SJCRH30 (cell line): Measurements from ENCODE around the gene MFAP3L. TPM values are rescaled to one million over a fixed set of nuclear protein-coding genes. Genes with fewer than 3 reads are reported as not detected.

Experiments used
- DNase-seq, 2 experiments: peaks; one replicate each; pipeline ENCODE4 v3.0.0-alpha.2; 2015 to 2020
- H3K27ac ChIP-seq: fragments of 250-450 bp; sonication (Bioruptor Pico); 2 replicates; pipeline ENCODE4 v1.5.1; 2020; ENCODE audit warnings: mild to moderate bottlenecking, moderate library complexity
- H3K27me3 ChIP-seq: fragments of 250-450 bp; sonication (Bioruptor Pico); 2 replicates; pipeline ENCODE4 v1.5.1; 2020; ENCODE audit warnings: mild to moderate bottlenecking, moderate library complexity
- H3K36me3 ChIP-seq: fragments of 250-450 bp; sonication (Bioruptor Pico); 2 replicates; pipeline ENCODE4 v1.5.1; 2020; ENCODE audit warnings: mild to moderate bottlenecking, moderate library complexity
- H3K4me1 ChIP-seq: fragments of 250-450 bp; sonication (Bioruptor Pico); 2 replicates; pipeline ENCODE4 v1.5.1; 2020; ENCODE audit warnings: mild to moderate bottlenecking, moderate library complexity
- H3K4me3 ChIP-seq: fragments of 250-450 bp; sonication (Bioruptor Pico); 2 replicates; pipeline ENCODE4 v1.5.1; 2020; ENCODE audit warnings: mild to moderate bottlenecking, moderate library complexity
- H3K9me3 ChIP-seq: fragments of 250-450 bp; sonication (Bioruptor Pico); replicated peaks from 2 replicates; pipeline ENCODE4 v1.5.1; 2020; ENCODE audit warnings: mild to moderate bottlenecking, moderate library complexity
- total RNA-seq: library from RNA; depleted of rRNA; stranded (reverse); fragments of >200 nt; shearing (Covaris generic); gene quantifications from 2 replicates; pipeline ENCODE4 v1.2.3, GENCODE V29; 2014

The MFAP3L gene
- total RNA-seq, 1 experiment from 2014 or later: 3.5 TPM

DNA sequence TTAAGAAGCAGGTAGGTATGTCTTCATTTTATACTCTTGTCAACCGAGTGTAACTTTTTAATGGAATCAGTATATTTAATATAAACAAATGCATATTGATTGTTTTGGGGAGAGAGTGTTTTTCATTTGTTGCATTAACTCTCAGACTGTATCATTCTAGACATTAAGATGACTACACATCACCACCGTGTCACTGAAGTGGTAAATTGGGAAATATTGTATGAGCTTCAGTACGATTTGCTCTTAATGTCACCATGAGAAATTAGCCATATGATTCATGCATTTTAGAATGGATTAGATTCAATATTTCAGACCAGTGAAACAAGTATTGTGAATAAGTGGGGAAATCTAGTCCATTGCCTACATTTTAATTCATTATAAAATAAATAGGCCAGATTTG is 9.7 kb upstream of the MFAP3L start:
- no peaks in the 10 kb centered on the region for H3K9me3 ChIP-seq
- no peak overlapping the region for H3K27ac ChIP-seq
- no peak for DNase-seq
- H3K4me1 ChIP-seq: no peaks in the 10 kb centered on the region
- no peaks in the 10 kb centered on the region for H3K36me3 ChIP-seq
- H3K4me3 ChIP-seq: no peak overlapping the region
- no peaks in the 10 kb centered on the region for H3K27me3 ChIP-seq

DNA sequence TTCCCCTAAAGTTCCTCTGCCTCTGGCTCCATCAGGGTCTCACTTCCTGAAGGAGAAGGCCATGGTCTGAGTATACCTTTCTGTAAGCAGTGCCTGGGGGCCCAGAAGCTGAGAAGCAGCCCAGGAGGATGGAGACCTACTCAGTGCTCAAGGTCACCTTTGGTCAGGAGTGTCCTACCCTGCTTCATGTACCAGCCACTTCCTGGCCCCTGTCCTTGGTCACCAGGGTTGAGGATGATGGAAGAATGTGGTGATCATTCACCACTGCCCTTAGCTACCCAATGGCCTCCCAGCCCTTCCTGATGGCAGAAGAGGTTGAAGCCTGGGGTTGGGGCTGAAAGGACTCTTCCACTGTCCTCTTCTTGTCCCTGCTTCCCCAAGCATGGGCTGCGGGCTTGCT is 9.0 kb upstream of the MFAP3L start:
- Histone ChIP-seq H3K4me3 (no peak overlapping the region), H3K27me3 (no peaks in the 10 kb centered on the region), H3K4me1 (no peaks in the 10 kb centered on the region), H3K27ac (no peak overlapping the region), H3K36me3 (no peaks in the 10 kb centered on the region), H3K9me3 (no peaks in the 10 kb centered on the region)
- no peak for DNase-seq

DNA sequence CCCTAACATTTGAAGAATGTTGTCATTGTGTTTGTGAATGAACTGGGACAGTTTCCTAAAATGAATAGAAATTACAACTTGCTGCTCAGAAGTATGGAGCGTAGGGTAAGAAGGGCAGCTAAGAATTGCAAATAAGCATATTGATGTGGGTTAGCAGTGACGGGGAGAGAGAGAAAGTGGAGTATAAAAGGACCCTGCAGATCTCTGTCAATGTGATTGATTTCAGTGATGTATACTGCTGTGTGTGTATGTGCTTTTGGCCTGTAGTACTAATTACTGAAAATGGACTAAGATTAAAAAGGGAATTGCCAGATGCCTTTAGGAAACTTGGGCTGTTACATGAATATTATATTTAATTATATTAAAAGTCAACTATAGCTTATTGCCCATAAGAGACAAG is 7.8 kb upstream of the MFAP3L start:
- Histone ChIP-seq H3K4me1 (no peaks in the 10 kb centered on the region), H3K4me3 (no peak overlapping the region), H3K27ac (no peak overlapping the region), H3K27me3 (no peaks in the 10 kb centered on the region), H3K9me3 (no peaks in the 10 kb centered on the region), H3K36me3 (no peaks in the 10 kb centered on the region)
- no peak for DNase-seq

DNA sequence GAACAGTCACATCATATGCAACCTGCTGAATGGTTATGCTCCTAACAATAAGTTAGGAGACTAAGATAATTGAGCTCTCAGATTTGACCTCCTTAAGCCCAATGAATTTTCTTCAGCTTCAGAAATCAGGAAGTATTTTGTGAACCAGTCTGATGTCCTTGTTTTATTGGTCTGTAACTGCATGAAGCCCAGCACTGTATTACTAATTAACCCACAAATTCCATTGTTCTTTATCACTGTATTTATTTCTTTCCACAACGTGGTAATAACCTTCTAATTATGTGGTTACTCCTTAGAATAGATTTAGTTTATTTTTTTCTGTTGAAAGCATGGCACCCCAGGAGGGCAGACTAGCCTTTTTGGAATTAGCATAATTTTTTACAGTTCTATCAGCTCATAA is 3.9 kb upstream of the MFAP3L start:
- DNase-seq: no peak
- no peaks in the 10 kb centered on the region for H3K4me1 ChIP-seq
- H3K27ac ChIP-seq: no peak overlapping the region
- H3K27me3 ChIP-seq: no peaks in the 10 kb centered on the region
- no peaks in the 10 kb centered on the region for H3K36me3 ChIP-seq
- no peaks in the 10 kb centered on the region for H3K9me3 ChIP-seq
- H3K4me3 ChIP-seq: no peak overlapping the region

DNA sequence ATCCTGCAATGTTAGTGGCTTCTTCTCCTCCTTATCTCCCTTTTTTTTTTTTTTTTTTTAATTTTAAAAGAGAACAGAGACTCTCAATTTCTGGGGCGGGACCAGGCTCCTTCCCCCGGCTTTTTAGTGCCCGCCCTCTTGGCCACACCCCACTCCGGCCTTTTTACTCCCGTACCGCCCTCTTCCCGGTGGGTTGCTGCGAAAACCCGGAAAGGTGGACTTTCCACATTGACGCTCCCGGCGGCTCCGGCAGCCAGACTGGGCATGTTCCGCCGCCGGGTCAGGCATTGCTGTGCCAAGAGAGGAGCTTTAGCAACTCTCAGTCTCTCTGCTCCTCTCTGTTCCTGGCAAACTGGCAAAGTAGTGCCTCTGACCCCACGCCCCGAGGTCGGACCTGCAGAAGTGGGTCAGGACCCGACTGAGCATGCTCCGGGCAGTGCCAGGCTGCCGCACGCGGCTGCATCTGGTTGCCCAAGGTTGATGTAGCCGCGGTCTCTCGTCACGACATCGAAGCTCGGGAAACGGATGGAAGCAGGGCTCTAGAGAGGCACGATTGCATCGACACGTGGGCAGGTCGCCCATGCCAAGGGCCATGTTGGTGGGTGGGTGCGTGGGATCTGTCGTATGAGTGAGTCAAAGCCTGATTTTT is 1.1 kb upstream of the MFAP3L start:
- Histone ChIP-seq H3K36me3 (no peaks in the 10 kb centered on the region), H3K27me3 (no peaks in the 10 kb centered on the region), H3K27ac (peak overlapping the region; percentile 81), H3K4me3 (peak overlapping the region; percentile 99), H3K9me3 (no peaks in the 10 kb centered on the region), H3K4me1 (no peaks in the 10 kb centered on the region)
- DNase-seq: peak; percentile 90 to 91

DNA sequence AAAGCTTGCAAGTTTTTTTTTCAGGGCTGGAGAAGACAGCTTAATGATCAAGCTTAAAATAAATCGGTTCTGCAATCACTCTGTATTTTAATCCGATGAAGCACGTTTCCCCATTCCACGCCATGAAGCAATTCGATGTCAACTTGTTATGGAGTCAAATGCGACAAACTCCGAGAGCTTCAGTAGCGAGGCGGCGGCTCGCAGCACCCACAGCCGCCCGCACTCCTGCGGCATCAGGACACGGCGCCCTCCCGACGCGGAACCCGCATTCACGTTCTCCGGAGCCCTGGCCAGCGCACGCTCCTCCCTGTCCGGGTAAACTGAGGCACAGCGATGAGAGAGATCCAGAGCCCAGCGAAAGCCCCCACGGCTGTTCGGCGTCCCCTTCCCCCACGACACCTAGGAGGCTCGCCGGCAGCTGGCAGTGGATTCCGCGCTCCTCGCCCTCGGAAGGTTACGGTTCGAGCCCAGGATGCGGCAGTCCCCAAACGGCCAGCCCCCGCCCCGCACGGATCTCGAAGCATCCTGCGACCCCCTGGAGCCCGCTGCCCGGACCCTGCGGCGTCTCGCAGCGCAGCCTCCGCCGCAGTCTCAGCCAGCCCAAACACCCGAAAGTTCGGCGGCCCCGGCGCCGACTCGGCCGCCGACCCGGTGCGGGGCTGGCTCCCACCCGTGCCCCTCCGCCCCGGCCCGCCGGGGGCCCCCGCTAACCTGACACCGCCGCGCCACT is 507 bp downstream of the MFAP3L start:
- no peak overlapping the region for H3K27ac ChIP-seq
- no peak for DNase-seq
- H3K36me3 ChIP-seq: no peaks in the 10 kb centered on the region

DNA sequence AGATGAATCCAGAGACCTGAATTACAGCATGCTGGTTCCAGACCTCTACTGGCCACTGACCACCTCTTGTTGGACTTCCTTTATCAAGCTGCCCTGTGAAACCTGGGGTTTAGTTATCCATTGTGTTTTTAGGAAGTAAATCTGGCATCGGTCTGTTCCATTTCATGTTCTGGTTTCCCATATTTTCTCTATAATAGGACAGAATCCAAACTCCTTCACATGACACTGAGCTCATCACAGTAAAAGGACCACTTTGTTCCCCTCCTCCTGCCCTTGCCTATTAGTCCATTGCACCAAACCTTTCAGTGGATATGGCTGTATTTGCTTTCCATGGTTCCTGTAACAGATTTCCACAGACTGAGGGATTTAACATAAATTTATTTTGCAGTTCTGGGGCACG is 4.0 kb downstream of the MFAP3L start:
- no peak overlapping the region for H3K4me3 ChIP-seq
- H3K27me3 ChIP-seq: no peaks in the 10 kb centered on the region
- no peaks in the 10 kb centered on the region for H3K36me3 ChIP-seq
- DNase-seq: no peak
- no peak overlapping the region for H3K27ac ChIP-seq
- no peaks in the 10 kb centered on the region for H3K4me1 ChIP-seq
- H3K9me3 ChIP-seq: no peaks in the 10 kb centered on the region

More for the DNA sequence above, 507 bp downstream of the MFAP3L start:
- H3K4me3 ChIP-seq: peak overlapping the region; percentile 99
- no peaks in the 10 kb centered on the region for H3K27me3 ChIP-seq
- no peaks in the 10 kb centered on the region for H3K4me1 ChIP-seq
- H3K9me3 ChIP-seq: no peaks in the 10 kb centered on the region

DNA sequence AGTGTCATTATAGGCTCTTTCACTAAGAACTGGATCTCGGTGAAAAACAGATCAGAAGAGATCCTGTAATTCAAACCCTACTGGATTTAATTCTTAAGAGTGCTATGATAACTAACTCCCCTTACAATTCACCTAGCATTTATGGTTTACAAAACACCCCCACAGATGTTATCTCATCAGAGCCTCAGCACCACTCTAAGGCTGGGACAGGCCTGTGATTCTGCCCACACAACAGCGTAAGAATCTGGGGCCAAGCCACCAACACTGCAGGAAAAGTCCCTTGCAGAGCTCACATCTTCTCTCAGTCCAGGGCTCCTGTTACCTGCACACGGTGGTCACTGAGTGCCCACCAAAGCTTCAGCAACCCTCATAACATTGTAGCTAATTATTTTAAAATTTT is 8.9 kb downstream of the MFAP3L start:
- H3K4me3 ChIP-seq: no peak overlapping the region
- H3K27ac ChIP-seq: no peak overlapping the region
- H3K27me3 ChIP-seq: no peaks in the 10 kb centered on the region
- no peak for DNase-seq
- no peaks in the 10 kb centered on the region for H3K4me1 ChIP-seq
- no peaks in the 10 kb centered on the region for H3K36me3 ChIP-seq
- no peaks in the 10 kb centered on the region for H3K9me3 ChIP-seq

DNA sequence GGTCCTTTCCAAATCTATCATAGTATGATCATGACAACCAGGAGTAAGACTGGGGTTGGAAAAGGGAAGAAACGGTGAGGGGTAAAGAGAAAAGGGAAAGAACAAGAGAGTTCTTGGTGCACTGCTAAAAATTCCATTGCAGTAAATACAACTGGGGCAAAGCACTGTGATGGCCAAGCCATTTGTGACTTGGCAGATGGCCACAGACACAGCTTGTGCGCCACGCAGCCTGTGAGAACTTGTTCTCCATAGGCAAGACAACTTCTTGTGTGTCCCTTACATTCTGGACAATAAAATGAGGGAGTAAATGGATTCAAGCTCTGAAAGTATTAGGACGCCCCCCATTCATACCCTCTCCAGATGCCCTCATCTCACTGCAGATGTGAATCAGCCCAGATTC is 10.9 kb downstream of the MFAP3L start:
- H3K4me3 ChIP-seq: no peak overlapping the region
- no peaks in the 10 kb centered on the region for H3K4me1 ChIP-seq
- no peaks in the 10 kb centered on the region for H3K27me3 ChIP-seq
- H3K36me3 ChIP-seq: no peaks in the 10 kb centered on the region
- DNase-seq: no peak
- H3K27ac ChIP-seq: no peak overlapping the region
- no peaks in the 10 kb centered on the region for H3K9me3 ChIP-seq

DNA sequence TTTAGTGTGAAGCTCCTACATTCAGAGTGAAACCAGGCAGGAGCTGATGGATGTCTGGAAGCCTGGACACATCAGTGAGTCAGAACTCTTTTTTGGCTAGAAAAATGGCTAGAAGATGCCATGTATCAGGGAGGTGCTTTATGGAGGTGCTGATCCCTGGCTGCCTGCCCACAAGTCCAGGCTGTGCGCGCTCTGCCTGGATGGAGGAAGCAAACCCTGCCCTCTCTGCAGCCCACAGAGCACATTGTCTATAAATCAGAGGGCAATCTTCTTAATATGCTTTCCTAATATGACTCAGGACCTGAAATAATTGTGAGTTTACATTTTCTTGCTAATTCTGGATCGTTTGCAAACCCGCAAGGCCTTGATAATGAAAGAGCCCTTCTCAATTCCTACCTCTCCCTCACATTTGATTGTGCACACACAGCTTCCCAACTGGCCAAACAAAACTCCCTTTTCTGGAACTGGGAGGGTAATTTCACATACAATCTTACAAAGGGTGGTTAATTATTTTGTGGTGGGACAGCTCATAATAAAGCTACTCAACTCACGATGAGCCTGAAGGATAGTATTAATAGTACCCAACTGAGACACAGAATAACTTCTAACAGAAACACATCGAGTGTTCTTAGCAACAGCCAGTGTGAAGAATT is 11.7 kb downstream of the MFAP3L start:
- no peaks in the 10 kb centered on the region for H3K9me3 ChIP-seq
- no peak for DNase-seq
- no peaks in the 10 kb centered on the region for H3K36me3 ChIP-seq
- no peaks in the 10 kb centered on the region for H3K27me3 ChIP-seq
- H3K27ac ChIP-seq: no peak overlapping the region
- H3K4me3 ChIP-seq: no peak overlapping the region
- H3K4me1 ChIP-seq: no peaks in the 10 kb centered on the region

DNA sequence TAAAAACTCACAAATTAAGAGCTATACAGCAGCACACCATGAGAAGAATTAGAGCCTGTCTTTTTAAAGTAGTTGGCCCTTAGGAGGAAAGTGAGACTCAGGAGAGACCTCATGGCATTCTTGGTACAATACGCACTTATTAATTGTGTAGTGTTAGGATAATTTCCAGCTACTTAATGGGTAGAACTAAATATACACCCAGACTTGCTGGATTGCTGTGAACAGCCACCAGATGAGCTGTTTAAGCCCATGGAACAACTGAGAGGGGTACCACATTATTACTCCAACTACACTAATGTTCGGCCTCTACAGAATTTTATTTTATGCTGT is 13.6 kb downstream of the MFAP3L start:
- no peak overlapping the region for H3K27ac ChIP-seq
- no peaks in the 10 kb centered on the region for H3K9me3 ChIP-seq
- H3K4me3 ChIP-seq: no peak overlapping the region
- H3K27me3 ChIP-seq: no peaks in the 10 kb centered on the region
- H3K36me3 ChIP-seq: no peaks in the 10 kb centered on the region
- H3K4me1 ChIP-seq: peaks cover 4% of the 10 kb centered on the region; the same call in 1 of the 2 replicates
- no peak for DNase-seq

DNA sequence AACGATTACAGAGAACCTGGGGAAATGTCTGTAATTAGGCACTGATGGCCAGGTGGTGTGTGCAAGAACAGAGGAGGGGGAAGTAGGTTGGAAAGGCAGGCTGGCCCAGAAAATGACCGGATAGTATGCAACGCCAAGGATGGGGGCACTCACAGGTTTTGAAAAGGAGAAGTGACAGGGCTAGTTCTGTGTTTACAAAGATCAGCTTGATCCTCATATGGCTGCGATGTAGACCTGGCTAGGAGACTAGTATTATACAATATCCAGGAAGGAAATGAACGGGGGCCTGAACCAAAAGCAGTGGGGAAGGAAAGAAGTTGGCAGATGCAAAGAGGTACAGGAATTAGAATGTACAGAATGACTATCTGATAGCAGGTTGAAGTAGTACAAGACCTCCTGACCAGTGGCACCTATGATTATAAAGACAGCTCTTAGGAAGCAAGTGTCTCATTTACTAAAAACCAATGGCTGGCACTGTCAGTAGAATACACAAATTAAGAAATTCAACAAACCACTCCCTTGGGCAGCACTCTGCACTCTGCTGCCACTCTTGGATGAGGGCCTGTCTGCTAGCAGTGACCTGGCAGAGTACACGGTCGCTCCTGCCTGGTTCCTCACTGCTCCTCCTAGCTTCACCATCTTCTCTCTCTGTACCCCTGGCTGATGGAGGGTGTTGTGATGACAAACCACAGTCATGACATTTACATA is 14.1 kb downstream of the MFAP3L start:
- peaks cover 4% of the 10 kb centered on the region; the same call in 1 of the 2 replicates for H3K4me1 ChIP-seq
- H3K4me3 ChIP-seq: no peak overlapping the region
- no peaks in the 10 kb centered on the region for H3K27me3 ChIP-seq
- no peaks in the 10 kb centered on the region for H3K36me3 ChIP-seq
- no peaks in the 10 kb centered on the region for H3K9me3 ChIP-seq
- DNase-seq: no peak
- H3K27ac ChIP-seq: no peak overlapping the region

DNA sequence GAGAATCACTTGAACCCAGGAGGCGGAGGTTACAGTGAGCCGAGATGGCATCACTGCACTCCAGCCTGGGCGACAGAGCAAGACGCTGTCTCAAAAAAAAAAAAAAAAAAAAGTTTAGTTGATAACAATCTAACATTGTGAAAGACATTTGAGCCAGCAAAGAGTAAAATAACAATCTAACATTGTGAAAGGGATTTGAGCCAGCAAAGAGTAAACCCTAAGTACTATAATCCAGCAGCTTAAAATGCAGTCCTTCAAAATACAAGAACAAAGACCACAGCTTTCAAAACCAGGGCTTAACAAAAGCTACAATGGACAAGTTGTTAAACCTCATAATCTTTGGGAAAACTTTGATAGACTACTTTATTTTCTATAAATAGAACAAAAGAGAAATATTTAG is 16.9 kb downstream of the MFAP3L start:
- no peaks in the 10 kb centered on the region for H3K9me3 ChIP-seq
- DNase-seq: no peak
- H3K36me3 ChIP-seq: no peaks in the 10 kb centered on the region
- H3K27ac ChIP-seq: no peak overlapping the region
- peaks cover 4% of the 10 kb centered on the region; the same call in 1 of the 2 replicates for H3K4me1 ChIP-seq
- H3K4me3 ChIP-seq: no peak overlapping the region
- H3K27me3 ChIP-seq: no peaks in the 10 kb centered on the region

DNA sequence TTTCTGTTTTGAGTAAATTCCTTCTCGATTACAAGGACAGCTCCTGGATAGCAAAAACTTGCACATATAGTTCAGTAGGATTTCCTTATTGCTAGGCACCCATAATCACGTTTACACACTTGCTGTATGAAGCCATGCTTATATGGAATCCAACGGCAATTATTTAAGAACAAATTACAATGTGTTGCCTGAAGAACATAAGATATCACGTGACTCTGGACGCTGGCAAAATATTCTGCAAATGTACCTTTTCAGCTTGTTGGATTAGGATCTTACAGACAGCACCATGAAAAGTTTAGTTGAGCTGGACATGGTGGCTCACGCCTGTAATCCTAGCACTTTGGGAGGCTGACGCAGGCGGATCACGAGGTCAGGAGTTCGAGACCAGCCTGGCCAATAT is 17.4 kb downstream of the MFAP3L start:
- Histone ChIP-seq H3K36me3 (no peaks in the 10 kb centered on the region), H3K9me3 (no peaks in the 10 kb centered on the region), H3K27me3 (no peaks in the 10 kb centered on the region), H3K4me3 (no peak overlapping the region), H3K4me1 (peaks cover 4% of the 10 kb centered on the region; the same call in 1 of the 2 replicates), H3K27ac (no peak overlapping the region)
- DNase-seq: no peak

DNA sequence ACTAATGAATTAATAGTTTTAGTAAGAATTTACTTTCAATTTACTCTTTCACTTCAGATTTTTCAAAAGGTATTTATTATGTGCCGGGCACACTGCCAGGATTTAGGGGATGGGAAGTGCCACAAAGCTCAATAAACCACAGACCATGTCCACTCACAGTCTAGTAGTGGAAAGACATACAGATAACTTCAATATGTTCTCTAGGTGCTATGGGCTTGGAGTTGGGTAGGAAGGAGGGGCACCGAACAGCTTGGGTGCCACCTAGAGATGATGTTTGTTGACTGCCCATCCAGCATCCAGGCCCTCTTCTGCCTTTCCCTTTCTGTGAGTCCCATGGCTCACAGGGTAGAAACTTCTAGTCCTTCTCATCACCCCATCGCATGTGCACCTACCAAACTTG is 17.8 kb downstream of the MFAP3L start:
- Histone ChIP-seq H3K9me3 (no peaks in the 10 kb centered on the region), H3K36me3 (no peaks in the 10 kb centered on the region), H3K4me3 (no peak overlapping the region), H3K27me3 (no peaks in the 10 kb centered on the region), H3K27ac (no peak overlapping the region), H3K4me1 (peaks cover 4% of the 10 kb centered on the region; the same call in 1 of the 2 replicates)
- peak in 1 of 2 experiments; percentile 24 for DNase-seq
